GM18511 (cell line): ENCODE data around the gene PCDH17.

Experiments
- ATAC-seq: cut with Tn5 transposase; IDR thresholded peaks from one replicate; pipeline ENCODE4 v1.9.1; 2021; ENCODE audit warnings: mild to moderate bottlenecking, moderate library complexity; ENCODE audit not compliant: unreplicated experiment

PCDH17 gene, protein sequence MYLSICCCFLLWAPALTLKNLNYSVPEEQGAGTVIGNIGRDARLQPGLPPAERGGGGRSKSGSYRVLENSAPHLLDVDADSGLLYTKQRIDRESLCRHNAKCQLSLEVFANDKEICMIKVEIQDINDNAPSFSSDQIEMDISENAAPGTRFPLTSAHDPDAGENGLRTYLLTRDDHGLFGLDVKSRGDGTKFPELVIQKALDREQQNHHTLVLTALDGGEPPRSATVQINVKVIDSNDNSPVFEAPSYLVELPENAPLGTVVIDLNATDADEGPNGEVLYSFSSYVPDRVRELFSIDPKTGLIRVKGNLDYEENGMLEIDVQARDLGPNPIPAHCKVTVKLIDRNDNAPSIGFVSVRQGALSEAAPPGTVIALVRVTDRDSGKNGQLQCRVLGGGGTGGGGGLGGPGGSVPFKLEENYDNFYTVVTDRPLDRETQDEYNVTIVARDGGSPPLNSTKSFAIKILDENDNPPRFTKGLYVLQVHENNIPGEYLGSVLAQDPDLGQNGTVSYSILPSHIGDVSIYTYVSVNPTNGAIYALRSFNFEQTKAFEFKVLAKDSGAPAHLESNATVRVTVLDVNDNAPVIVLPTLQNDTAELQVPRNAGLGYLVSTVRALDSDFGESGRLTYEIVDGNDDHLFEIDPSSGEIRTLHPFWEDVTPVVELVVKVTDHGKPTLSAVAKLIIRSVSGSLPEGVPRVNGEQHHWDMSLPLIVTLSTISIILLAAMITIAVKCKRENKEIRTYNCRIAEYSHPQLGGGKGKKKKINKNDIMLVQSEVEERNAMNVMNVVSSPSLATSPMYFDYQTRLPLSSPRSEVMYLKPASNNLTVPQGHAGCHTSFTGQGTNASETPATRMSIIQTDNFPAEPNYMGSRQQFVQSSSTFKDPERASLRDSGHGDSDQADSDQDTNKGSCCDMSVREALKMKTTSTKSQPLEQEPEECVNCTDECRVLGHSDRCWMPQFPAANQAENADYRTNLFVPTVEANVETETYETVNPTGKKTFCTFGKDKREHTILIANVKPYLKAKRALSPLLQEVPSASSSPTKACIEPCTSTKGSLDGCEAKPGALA (N-terminal part only)

DNA sequence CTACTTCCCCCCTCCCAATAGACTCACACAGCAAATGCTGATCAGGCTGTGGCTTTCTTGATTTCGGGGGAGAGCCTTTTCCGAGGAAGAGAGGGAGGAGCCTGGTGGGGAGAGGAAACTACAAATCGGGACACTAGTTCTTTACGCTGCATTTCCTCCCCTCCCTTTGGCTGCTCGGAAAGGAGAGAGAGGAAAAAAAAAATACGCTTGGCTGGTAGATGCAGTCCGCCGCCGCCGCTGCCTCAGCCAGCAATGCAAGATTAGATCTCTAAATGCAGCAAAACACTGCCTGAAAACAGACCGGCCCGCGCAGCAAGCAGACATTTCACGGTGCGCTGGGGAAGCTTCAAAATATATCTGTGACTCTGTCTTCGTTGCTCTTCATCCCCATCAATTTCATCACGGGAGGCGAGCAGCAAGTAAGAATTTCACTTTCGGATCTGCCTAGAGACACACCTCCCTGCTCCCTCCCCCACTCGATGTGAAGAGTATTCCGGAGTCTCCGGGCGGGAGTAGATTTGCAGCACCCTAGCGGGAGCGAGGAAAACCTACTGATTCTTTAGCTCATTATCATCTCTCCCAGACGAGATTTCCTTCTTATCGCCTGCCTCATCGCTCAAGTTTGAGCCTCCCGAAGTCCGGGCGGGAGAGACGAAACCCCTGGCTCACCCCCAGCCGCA is at the start of gene PCDH17:
TSS of gene PCDH17 (plus strand) at position 149 of the 680 bp plus-strand sequence. CDS start 803 bp downstream, outside the sequence.
- ATAC-seq = no peak

DNA sequence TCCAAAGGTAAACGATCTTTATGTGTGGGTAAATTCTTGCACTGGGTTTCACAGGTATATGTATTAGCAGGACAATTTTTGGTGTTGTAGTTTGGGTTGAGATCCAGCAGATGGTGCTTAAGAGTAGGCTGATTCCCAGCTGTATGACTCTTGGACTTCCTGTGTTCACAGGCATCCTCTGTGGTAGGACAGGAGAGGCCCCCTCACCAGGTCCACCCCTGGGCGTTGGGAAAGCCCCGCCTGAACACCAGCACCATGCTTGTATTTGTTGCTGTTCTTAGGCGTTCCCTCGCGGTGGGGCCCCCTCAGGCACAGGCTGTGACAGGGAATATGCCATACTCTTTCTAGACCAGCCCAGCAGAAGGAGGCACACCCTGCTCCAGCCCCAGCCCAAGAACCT is 49.5 kb upstream of the PCDH17 start:
- no peak for ATAC-seq

DNA sequence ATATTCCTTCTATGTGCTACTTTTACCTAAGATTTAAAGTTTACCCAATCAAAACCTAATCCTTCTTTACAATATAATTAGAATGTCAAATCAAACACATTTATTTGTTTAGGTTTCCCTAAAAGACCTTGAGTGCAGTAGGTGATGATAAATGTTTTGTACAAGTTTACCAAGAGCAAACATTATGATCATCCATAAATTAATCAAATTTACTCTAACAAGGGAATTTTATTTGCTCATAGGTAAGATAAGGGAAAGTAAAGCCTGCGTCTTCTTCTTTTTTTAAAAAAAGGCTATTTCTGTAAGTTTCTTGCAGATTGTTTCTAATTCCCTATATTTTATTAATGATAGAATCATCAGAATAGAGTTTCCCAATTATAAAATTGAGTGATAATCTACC is 48.0 kb upstream of the PCDH17 start:
- no peak for ATAC-seq

DNA sequence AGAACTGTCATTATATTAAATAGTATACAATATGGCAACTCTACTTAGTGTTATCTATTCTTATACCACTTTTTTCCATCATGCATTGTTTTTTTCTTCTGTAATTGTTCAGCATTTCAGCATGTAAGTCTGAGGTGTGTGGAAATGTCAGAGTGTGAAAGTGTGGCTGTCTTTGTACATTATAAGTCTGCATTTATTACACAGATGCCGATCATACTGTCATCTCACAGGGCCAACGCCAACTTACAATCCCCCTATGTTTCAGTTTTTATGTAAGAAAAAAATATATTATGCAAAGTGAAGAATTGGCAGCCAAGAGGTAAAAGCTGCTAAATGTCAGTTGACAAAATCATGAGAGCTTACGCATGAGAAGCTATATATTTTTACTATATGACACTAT is 42.9 kb upstream of the PCDH17 start:
- no peak for ATAC-seq

DNA sequence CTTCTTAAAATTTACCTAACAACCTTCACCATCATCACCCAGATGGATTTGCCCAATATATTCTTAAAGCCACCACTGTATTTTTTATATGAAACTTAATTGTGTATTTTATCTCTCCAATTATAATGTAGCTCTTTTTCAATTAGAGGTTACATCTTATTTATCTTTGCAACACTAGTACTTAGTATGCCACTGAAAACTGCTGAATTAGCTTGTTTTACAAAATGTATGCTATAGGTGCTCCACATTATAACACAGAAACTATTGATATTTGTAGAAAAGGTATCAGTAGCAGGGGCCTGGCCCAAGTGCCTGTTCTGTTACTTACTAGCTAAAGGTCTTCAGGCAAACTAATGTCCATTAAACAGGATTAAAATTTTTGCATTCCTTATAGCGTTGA is 35.8 kb upstream of the PCDH17 start:
- ATAC-seq = no peak

DNA sequence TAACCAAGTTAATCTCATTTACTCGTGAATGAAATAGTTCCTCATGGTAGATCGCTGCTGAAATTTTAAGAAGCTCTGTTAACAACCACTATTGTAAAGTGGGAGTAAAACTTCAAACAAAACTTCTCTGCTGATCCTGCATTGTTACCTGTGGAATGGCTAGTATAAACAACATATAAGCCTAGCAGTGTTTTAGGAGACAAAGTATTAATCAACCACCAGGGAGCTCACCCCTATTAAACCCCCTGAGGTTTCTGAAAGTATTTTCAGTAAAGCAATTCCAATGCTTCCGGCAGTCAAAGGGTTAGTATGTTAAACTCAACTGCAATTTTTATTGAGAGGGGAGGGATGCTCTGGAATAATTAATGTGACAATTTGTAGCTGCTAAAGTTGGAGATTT is 30.0 kb upstream of the PCDH17 start:
- ATAC-seq = no peak

DNA sequence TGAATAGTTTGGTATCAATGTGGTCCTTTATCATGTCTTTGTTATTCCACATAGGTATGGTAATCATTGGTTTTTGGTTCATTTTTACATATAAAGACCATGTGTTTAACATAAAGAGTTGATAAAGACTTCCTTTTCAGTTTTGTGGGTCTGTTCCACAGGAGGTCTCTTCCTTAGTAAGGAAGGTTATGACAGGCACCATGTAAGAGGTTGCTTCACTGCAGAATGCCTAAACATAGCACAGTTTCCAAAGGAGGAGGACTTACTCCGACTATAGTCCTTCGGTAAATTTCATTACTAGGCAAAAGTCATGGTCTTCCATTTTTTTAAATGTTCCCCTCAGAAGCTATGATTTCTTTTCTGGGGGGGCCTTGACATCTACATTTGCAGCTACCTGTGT is 27.1 kb upstream of the PCDH17 start:
- ATAC-seq = no peak

DNA sequence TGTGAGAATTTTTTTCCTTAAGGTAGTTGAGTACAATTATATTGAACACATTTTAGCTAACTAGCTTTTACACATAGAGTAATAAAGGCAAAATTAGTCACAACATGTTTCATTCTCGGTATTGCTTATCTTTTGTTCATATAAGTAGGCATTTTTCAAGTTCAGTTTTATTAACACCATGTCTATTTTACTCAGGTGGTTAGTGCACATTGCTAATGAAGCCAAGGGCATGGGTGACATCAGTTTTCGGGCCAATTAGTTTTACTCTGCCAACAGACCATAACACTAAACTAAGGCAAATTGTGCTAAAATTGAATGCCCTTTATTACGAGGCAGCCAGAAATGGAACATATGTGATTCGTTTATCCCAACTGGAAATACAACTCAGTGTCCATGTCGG is 19.6 kb upstream of the PCDH17 start:
- ATAC-seq = no peak

DNA sequence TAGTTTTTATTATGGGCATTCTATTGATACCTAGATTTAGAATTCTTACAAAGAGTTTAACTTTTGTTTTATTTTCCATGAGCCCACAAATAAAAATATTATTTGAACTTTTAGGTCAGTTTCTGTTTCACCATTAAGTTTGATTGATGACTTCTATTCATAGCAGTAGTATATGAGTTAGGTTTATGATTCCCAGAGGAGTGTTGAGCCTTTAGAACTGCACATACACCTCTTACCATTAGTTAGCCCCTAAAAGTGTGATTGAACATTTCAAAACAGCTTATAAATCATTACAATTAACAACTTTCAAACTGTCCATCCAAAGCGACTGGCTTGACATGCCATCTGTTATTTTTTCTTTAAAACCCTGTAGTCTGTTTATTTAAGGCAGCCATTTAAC is 19.0 kb upstream of the PCDH17 start:
- ATAC-seq = no peak

DNA sequence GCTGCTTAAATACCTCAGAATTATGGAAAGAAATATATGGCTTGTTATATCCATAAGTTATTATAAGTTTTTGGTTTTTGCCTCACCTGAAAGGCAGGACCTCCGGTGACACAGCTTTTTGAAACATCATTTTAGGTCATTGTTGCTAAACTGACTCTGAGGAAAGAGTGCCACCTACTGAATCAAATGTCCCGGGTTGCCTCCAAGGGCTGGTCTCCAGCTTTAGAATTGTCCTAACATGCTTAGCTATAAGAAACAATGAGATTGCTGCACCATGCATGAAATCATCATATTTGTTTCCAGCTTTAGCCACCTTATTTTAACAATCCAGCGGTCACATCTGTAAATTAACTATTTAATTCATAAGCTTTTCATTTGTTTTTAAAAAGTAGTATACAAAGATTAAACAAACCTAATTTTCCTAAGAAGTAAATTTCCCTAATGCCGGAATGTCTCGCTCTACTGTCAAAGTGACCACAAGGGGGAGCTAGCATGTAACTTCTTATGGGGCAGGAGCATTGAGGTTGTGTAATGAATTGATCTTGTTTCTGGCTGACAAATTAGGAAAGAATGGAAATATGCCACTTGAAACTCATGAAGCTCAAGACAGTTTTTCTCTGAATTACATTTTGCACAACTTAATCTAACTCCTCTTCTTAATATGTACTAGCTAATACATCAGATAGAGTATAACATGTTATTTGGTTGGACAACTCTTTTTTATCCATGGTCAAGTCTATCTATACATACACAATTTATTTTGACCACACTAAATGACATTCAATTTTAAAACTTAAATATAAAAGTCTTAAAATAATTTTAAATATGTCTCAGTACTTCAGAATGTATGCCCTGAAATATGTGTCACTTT is 6.7 kb upstream of the PCDH17 start:
- peak; percentile 62 for ATAC-seq

DNA sequence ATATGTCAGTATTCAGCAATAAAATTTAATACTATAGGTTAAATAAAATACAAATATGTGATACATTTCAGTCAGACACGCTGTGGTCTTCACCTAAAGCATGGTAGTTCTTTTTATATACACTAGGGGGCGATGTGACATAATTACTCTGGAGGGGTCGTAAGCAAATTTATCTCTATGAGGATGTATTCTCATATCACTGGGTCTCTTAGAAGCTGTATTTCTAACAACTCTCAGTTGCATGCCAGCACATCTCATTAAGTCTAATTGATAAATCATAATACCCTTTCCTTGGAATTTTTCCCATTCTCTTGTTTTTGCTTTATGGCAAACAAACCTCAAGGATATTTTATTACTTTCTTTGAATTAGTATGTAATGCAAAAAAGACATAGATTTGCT is 3.9 kb upstream of the PCDH17 start:
- ATAC-seq = no peak

DNA sequence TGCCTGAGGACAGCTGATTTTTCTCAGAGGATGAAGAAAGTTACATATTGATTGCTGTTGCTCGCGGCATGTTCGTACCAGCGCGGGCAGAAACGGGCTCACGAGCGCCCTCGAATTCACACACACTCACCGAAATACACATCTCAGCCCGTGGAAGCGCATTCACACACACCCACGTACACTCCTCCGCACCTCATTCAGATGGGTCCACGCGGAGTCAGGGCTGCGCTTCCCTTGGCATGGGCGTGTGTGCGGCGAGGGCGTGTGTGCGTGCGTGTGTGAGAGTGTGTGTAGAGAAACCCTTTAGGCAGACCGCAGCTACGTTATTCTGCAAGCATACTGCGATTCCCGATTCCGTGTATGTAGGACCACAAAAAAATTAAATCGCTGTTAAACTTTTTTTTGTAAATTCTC is 2.1 kb upstream of the PCDH17 start:
- ATAC-seq = no peak

DNA sequence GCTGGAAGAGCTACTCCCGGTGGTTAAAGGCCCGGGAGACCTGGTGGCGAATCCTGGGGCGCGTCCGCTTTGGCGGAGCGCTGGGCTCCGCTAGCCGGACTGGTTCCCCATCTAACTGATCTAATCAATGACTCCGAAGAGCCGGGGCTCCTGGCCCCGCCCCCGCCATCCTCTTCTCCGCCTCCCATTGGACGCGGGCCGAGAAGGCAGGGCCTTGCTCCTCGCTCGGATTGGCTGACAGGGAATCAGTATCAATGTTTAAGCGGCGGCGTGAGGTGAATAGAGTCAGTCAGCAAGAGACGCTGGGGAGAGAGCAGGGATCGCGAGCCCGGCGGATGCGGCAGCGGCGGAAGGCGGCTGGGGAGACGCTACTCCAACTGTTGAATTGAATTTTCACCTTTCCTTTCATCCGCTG is 1.7 kb upstream of the PCDH17 start:
- ATAC-seq = no peak

DNA sequence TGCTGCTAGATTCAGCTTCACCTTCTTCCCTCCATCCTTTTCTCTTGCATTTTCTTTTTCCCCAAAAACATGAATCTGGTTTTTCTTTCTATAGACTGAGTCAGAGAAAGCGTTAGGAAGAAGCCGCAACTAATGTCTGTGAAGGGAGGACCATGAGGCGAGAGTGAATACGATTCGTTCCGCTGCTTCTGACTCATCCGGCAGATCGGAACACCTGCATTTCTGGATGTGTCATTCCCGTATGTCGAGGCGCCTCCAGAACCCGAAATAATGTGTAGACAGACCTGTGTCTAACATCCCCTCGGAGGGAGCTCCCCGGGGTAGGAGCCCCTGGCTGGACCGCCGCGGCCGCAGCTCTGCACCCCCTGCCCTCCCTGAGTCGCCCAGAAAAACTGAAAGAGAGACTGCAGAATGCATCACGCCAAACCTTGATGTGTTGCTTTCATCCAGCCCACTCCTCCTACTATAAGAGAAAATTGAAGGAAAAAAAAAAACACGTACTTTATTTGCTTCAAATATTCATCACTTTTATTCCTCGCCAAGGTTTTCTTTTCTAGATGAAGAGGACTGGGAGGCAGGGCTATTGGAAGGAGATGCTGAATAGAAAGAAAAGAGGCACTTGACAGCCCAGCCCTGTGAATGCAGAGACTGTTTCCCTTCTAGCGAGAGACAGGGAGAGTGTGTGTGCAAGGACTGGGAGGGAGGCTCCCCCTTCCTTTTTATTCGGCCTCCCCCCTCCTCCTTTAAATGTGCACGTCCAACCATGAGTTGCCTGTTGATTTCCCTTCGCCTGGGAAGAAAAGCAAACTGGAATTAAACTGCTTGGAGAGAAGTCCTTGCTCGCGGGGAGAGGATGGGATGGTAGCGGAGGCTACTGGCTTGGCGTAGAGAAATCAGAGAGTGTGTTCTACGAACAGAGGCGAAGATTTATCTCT is 616 bp upstream of the PCDH17 start:
- ATAC-seq = no peak

DNA sequence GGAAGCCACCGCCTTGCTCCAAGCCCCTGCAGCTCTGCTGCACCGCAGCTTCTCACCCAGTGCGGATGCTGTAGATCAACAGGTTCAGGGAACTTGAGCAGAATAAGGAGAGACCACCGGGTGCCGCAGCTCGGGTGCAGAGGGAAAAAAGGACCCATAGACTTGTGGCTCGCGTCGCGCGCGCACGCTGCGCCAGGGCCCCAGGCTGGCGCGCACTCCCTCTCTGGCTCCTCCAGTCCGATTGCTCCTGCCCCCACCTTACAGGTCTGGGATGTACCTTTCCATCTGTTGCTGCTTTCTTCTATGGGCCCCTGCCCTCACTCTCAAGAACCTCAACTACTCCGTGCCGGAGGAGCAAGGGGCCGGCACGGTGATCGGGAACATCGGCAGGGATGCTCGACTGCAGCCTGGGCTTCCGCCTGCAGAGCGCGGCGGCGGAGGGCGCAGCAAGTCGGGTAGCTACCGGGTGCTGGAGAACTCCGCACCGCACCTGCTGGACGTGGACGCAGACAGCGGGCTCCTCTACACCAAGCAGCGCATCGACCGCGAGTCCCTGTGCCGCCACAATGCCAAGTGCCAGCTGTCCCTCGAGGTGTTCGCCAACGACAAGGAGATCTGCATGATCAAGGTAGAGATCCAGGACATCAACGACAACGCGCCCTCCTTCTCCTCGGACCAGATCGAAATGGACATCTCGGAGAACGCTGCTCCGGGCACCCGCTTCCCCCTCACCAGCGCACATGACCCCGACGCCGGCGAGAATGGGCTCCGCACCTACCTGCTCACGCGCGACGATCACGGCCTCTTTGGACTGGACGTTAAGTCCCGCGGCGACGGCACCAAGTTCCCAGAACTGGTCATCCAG is 964 bp downstream of the PCDH17 start:
- ATAC-seq = no peak

DNA sequence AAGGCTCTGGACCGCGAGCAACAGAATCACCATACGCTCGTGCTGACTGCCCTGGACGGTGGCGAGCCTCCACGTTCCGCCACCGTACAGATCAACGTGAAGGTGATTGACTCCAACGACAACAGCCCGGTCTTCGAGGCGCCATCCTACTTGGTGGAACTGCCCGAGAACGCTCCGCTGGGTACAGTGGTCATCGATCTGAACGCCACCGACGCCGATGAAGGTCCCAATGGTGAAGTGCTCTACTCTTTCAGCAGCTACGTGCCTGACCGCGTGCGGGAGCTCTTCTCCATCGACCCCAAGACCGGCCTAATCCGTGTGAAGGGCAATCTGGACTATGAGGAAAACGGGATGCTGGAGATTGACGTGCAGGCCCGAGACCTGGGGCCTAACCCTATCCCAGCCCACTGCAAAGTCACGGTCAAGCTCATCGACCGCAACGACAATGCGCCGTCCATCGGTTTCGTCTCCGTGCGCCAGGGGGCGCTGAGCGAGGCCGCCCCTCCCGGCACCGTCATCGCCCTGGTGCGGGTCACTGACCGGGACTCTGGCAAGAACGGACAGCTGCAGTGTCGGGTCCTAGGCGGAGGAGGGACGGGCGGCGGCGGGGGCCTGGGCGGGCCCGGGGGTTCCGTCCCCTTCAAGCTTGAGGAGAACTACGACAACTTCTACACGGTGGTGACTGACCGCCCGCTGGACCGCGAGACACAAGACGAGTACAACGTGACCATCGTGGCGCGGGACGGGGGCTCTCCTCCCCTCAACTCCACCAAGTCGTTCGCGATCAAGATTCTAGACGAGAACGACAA is 1.8 kb downstream of the PCDH17 start:
- ATAC-seq = no peak
